ENCODE data around the gene RARS2.

DNA sequence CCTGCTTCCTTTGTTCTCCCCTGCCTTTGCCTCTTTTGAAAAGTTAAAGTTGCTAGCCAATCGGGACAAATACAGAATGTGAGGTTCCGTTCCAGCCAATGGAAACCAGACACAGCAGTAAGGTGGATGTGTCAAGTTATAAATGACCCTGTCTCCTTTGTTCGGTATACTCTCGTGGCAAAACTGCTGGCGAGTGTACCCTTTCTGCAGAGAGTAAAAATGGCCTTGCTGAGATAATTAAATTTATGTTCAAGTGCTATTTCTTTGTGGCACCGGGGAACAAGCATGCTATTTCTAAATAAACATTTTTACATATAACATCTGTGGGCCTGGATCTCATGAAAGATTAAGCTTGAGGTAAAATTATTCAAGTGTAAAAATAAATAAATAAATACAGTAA, 50.2 kb downstream of the RARS2 start:
- TF ChIP-seq, protein P1, sequence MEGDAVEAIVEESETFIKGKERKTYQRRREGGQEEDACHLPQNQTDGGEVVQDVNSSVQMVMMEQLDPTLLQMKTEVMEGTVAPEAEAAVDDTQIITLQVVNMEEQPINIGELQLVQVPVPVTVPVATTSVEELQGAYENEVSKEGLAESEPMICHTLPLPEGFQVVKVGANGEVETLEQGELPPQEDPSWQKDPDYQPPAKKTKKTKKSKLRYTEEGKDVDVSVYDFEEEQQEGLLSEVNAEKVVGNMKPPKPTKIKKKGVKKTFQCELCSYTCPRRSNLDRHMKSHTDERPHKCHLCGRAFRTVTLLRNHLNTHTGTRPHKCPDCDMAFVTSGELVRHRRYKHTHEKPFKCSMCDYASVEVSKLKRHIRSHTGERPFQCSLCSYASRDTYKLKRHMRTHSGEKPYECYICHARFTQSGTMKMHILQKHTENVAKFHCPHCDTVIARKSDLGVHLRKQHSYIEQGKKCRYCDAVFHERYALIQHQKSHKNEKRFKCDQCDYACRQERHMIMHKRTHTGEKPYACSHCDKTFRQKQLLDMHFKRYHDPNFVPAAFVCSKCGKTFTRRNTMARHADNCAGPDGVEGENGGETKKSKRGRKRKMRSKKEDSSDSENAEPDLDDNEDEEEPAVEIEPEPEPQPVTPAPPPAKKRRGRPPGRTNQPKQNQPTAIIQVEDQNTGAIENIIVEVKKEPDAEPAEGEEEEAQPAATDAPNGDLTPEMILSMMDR (IDR thresholded peaks at IDR 0.05) = no peak
- TF ChIP-seq POLR2A (IDR thresholded peaks at IDR 0.05; ENCODE audit: low read depth) = no peak
